ENCODE results near the gene GPC6.

GRCh38 chr13:93649496-93649895, 422.9 kb downstream of the GPC6 start:
- TF ChIP-seq CTCF (IDR thresholded peaks at IDR 0.05; ENCODE audit: insufficient read depth, low read length) (no peak), POLR2AphosphoS5 (IDR thresholded peaks at IDR 0.05; ENCODE audit: low read depth) (no peak), GABPA (IDR thresholded peaks at IDR 0.05; ENCODE audit: low read depth) (no peak), REST (IDR thresholded peaks at IDR 0.05; ENCODE audit: insufficient replicate concordance, low read depth) (no peak)

Data from HL-60 (cell line).